ENCODE results near the gene FOXJ1.

FOXJ1 gene

GRCh38 chr17:76089680-76090516 lies 51.1 kb downstream of the FOXJ1 start:
- DNase-seq = no peak

DNA sequence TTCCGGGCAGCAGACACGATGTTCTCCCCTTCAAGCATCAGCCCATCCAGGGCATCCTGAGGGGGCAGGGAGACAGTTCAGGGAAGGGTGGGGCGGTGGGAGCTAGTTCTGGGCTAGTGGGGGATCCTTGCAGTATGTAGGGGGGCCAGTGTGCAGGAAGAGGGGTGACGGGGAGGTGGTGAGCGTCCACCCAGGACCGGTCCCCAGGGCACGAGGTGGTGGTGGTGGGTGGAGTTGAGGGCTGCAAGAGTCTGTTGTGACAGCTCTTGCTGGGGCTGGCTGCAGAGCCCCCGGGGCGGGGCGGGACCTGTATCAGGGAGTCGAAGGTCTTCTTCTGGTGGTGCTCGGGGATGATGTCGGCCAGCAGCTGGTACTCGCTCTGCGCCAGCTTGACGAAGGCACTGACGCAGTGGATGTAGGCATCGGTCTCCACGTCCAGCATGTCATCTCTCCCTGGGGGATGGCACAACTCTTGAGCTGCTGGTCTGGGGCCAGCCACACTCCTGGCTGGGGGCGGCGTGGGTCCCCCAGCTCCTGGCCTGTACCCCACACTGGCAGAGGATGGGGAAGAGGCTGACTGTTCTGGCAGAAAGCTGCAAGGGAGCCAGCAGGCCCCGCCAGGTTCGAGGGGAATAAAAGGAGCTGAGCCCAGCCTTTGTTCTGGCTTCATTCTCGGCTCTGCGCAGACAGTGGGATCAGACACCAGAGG lies 52.0 kb downstream of the FOXJ1 start:
- DNase-seq = no peak

- DNase-seq = no peak
Observed at GRCh38 chr17:76088041-76088867, 52.8 kb downstream of the FOXJ1 start.

DNA sequence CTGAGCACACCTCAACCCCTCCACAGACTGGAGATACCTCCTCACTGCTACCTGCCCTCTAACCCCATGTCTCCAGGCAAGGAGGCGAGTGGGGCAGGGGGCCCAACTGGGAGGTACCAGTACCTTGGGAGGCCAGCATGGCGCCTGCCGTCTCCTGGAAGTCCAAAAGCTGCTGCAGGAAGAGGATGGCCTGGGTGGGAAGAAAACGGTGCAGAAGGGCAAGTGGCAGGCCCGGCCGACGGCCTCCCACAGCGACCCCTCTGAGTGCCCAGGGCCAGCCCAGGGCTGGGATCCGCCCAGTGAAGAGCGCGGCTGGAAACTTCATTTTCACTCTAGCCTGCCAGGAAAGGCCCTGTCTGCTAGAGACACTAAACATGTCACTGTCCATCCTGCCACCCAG lies 53.5 kb downstream of the FOXJ1 start:
- no peak for DNase-seq

- DNase-seq = no peak
Observed at GRCh38 chr17:76086384-76086783, 54.7 kb downstream of the FOXJ1 start.
